ENCODE measurements around the gene MLPH. TPM values are rescaled to one million over a fixed set of nuclear protein-coding genes. Genes with fewer than 3 reads are reported as not detected.

MLPH gene
- total RNA-seq, 4 donors from 2014 or later, result 59.7 to 889 (median 182) TPM

GRCh38 chr2:237515621-237516275 is 28.7 kb downstream of the MLPH start:
- in situ Hi-C loops (cut with MboI; ENCODE audit: low pct_ligation_motif_present in 1 of 4, low pct_unique_long_range_greater_than_20kb in 1 of 4, low sequenced_read_pairs in 3 of 4) (loop anchor here in 2 of 4 donors (5.0 to 10.0 kb wide), 2 partner anchors 49 to 52 kb away; partner anchors contain the start of gene PRLH (in 2 of the 2)), intact Hi-C loops (cut with DNase I; ENCODE audit: low total_unique reads) (no loop called here)
- H3K36me3 ChIP-seq, result no peaks in the 10 kb centered on the region
- H3K4me3 ChIP-seq, result no peak overlapping the region
- H3K27ac ChIP-seq, result no peak overlapping the region
- no peaks in the 10 kb centered on the region for H3K27me3 ChIP-seq
- no peak for DNase-seq
- TF ChIP-seq POLR2A (IDR thresholded peaks at IDR 0.05), result no peak
- TF ChIP-seq CTCF (IDR thresholded peaks at IDR 0.05), result no peak
- TF ChIP-seq POLR2AphosphoS5 (IDR thresholded peaks at IDR 0.05), result no peak
- no peak for TF ChIP-seq EP300 (IDR thresholded peaks at IDR 0.05; ENCODE audit: low read depth)
- WGBS, 2 donors (ENCODE audit: low coverage in 1 of 2), result 86% methylated on average over 6 of the region's 6 CpGs; no CpG with 5 or more reads in 1 of the 2 donors
- H3K9me3 ChIP-seq, result no peaks in the 10 kb centered on the region
- H3K4me1 ChIP-seq, result peaks cover 0 to 14% (median 6%) of the 10 kb centered on the region in 4 donors

- H3K4me1 ChIP-seq, result peaks cover 0 to 13% (median 6%) of the 10 kb centered on the region in 4 donors
- WGBS, 2 donors (ENCODE audit: low coverage in 1 of 2), result 65 to 91% methylated on average over 4 of the region's 4 CpGs
- no peaks in the 10 kb centered on the region for H3K9me3 ChIP-seq
- DNase-seq, result no peak
- in situ Hi-C loops (cut with MboI; ENCODE audit: low pct_ligation_motif_present in 1 of 4, low pct_unique_long_range_greater_than_20kb in 1 of 4, low sequenced_read_pairs in 3 of 4) (loop anchor here in 2 of 4 donors (5.0 to 10.0 kb wide), 2 partner anchors 48 to 50 kb away; partner anchors contain the start of gene PRLH (in 2 of the 2)), intact Hi-C loops (cut with DNase I; ENCODE audit: low total_unique reads) (no loop called here)
- TF ChIP-seq CTCF (IDR thresholded peaks at IDR 0.05) (no peak), POLR2A (IDR thresholded peaks at IDR 0.05) (no peak), POLR2AphosphoS5 (IDR thresholded peaks at IDR 0.05) (no peak), EP300 (IDR thresholded peaks at IDR 0.05; ENCODE audit: low read depth) (no peak)
- no peak overlapping the region for H3K4me3 ChIP-seq
- no peaks in the 10 kb centered on the region for H3K36me3 ChIP-seq
- H3K27ac ChIP-seq, result no peak overlapping the region
- no peaks in the 10 kb centered on the region for H3K27me3 ChIP-seq
Observed at GRCh38 chr2:237517163-237517562, 30.1 kb downstream of the MLPH start.

- H3K4me3 ChIP-seq, result no peak overlapping the region
- in situ Hi-C loops (cut with MboI; ENCODE audit: low pct_ligation_motif_present in 1 of 4, low pct_unique_long_range_greater_than_20kb in 1 of 4, low sequenced_read_pairs in 3 of 4), result loop anchor here in 2 of 4 donors (5.0 to 10.0 kb wide), 2 partner anchors 47 to 49 kb away; partner anchors contain the start of gene PRLH (in 2 of the 2)
- H3K4me1 ChIP-seq, result peaks cover 0 to 5% (median 4%) of the 10 kb centered on the region in 4 donors
- 81 to 90% methylated on average over 1 of the region's 1 CpG for WGBS, 2 donors (ENCODE audit: low coverage in 1 of 2)
- DNase-seq, result no peak
- H3K27me3 ChIP-seq, result no peaks in the 10 kb centered on the region
- intact Hi-C loops (cut with DNase I; ENCODE audit: low total_unique reads), result no loop called here
- H3K36me3 ChIP-seq, result no peaks in the 10 kb centered on the region
- TF ChIP-seq POLR2A (IDR thresholded peaks at IDR 0.05) (no peak), CTCF (IDR thresholded peaks at IDR 0.05) (no peak), POLR2AphosphoS5 (IDR thresholded peaks at IDR 0.05) (no peak), EP300 (IDR thresholded peaks at IDR 0.05; ENCODE audit: low read depth) (no peak)
- no peak overlapping the region for H3K27ac ChIP-seq
- no peaks in the 10 kb centered on the region for H3K9me3 ChIP-seq
Observed at GRCh38 chr2:237517990-237518389, 30.9 kb downstream of the MLPH start.

- no peak overlapping the region for H3K4me3 ChIP-seq
- TF ChIP-seq CTCF (IDR thresholded peaks at IDR 0.05) (no peak), POLR2AphosphoS5 (IDR thresholded peaks at IDR 0.05) (no peak), EP300 (IDR thresholded peaks at IDR 0.05; ENCODE audit: low read depth) (no peak), POLR2A (IDR thresholded peaks at IDR 0.05) (no peak)
- DNase-seq, result no peak
- in situ Hi-C loops (cut with MboI; ENCODE audit: low pct_ligation_motif_present in 1 of 4, low pct_unique_long_range_greater_than_20kb in 1 of 4, low sequenced_read_pairs in 3 of 4), result loop anchor here in 2 of 4 donors (5.0 to 10.0 kb wide), 2 partner anchors 45 to 48 kb away; partner anchors contain the start of gene PRLH (in 2 of the 2)
- no peaks in the 10 kb centered on the region for H3K36me3 ChIP-seq
- H3K27ac ChIP-seq, result no peak overlapping the region
- H3K4me1 ChIP-seq, result no peaks in the 10 kb centered on the region
- 79% methylated on average over 14 of the region's 14 CpGs; no CpG with 5 or more reads in 1 of the 2 donors for WGBS, 2 donors (ENCODE audit: low coverage in 1 of 2)
- intact Hi-C loops (cut with DNase I; ENCODE audit: low total_unique reads), result no loop called here
- H3K9me3 ChIP-seq, result no peaks in the 10 kb centered on the region
- H3K27me3 ChIP-seq, result no peaks in the 10 kb centered on the region
Observed at GRCh38 chr2:237519506-237520245, 32.6 kb downstream of the MLPH start.

All from transverse colon (tissue), 4 donors.